Nephron (organoid): ENCODE measurements around the gene MBNL1.

Experiments used
- H3K27ac Mint-ChIP-seq, 3 experiments: 2 replicates each; pipeline ENCODE4 v1.8.0; 2020; ENCODE audit warnings: mixed read lengths in 3 of 3, mild to moderate bottlenecking in 2 of 3, moderate library complexity in 1 of 3
- H3K27me3 Mint-ChIP-seq: 2 replicates; pipeline ENCODE4 v1.8.0; 2021; ENCODE audit warnings: low read depth, mild to moderate bottlenecking, moderate library complexity, mixed read lengths
- H3K36me3 Mint-ChIP-seq: 2 replicates; pipeline ENCODE4 v1.8.0; 2020; ENCODE audit warnings: low read depth, mixed read lengths
- H3K4me1 Mint-ChIP-seq: 2 replicates; pipeline ENCODE4 v1.8.0; 2020; ENCODE audit warnings: mixed read lengths
- H3K4me3 Mint-ChIP-seq, 3 experiments: 2 replicates each; pipeline ENCODE4 v1.8.0; 2020; ENCODE audit warnings: mild to moderate bottlenecking in 3 of 3, mixed read lengths in 3 of 3, moderate library complexity in 2 of 3
- H3K9me3 Mint-ChIP-seq: 2 replicates; pipeline ENCODE4 v1.8.0; 2020; ENCODE audit warnings: mixed read lengths
- CTCF ChIP-seq, 3 experiments: fragments of 200-600 bp; sonication (generic); IDR thresholded peaks; one replicate each; pipeline ENCODE4 v1.5.0; 2021; ENCODE audit warnings: antibody characterized with exemption in 3 of 3; ENCODE audit not compliant: unreplicated experiment in 3 of 3

Gene MBNL1

GRCh38 chr3:152226176-152226575 is 42.6 kb upstream of the MBNL1 start:
- Mint-ChIP-seq H3K4me1 (peaks cover 12% of the 10 kb centered on the region), H3K4me3 (no peak overlapping the region), H3K27me3 (no peaks in the 10 kb centered on the region), H3K36me3 (no peaks in the 10 kb centered on the region), H3K9me3 (no peaks in the 10 kb centered on the region), H3K27ac (no peak overlapping the region)
- TF ChIP-seq CTCF (IDR thresholded peaks at IDR 0.05; ENCODE audit: unreplicated experiment in 3 of 3) = no peak

- Mint-ChIP-seq H3K27me3 (no peaks in the 10 kb centered on the region), H3K36me3 (no peaks in the 10 kb centered on the region), H3K4me3 (no peak overlapping the region), H3K4me1 (peaks cover 8% of the 10 kb centered on the region), H3K9me3 (no peaks in the 10 kb centered on the region), H3K27ac (no peak overlapping the region)
- TF ChIP-seq CTCF (IDR thresholded peaks at IDR 0.05; ENCODE audit: unreplicated experiment in 3 of 3) = no peak
These were observed 41.7 kb upstream of the MBNL1 start for GRCh38 chr3:152227027-152227426.

GRCh38 chr3:152229692-152230091 is 39.0 kb upstream of the MBNL1 start:
- no peaks in the 10 kb centered on the region for H3K9me3 Mint-ChIP-seq
- no peak overlapping the region for H3K27ac Mint-ChIP-seq
- no peaks in the 10 kb centered on the region for H3K4me1 Mint-ChIP-seq
- H3K4me3 Mint-ChIP-seq = no peak overlapping the region
- no peaks in the 10 kb centered on the region for H3K27me3 Mint-ChIP-seq
- TF ChIP-seq CTCF (IDR thresholded peaks at IDR 0.05; ENCODE audit: unreplicated experiment in 3 of 3) = no peak
- no peaks in the 10 kb centered on the region for H3K36me3 Mint-ChIP-seq

- Mint-ChIP-seq H3K4me3 (no peak overlapping the region), H3K27me3 (no peaks in the 10 kb centered on the region), H3K36me3 (no peaks in the 10 kb centered on the region), H3K27ac (no peak overlapping the region), H3K4me1 (no peaks in the 10 kb centered on the region), H3K9me3 (no peaks in the 10 kb centered on the region)
- TF ChIP-seq CTCF (IDR thresholded peaks at IDR 0.05; ENCODE audit: unreplicated experiment in 3 of 3) = no peak
These were observed 38.4 kb upstream of the MBNL1 start for GRCh38 chr3:152230370-152230769.

- Mint-ChIP-seq H3K27ac (no peak overlapping the region), H3K4me3 (no peak overlapping the region), H3K4me1 (no peaks in the 10 kb centered on the region), H3K36me3 (no peaks in the 10 kb centered on the region), H3K9me3 (no peaks in the 10 kb centered on the region), H3K27me3 (no peaks in the 10 kb centered on the region)
- TF ChIP-seq CTCF (IDR thresholded peaks at IDR 0.05; ENCODE audit: unreplicated experiment in 3 of 3) = no peak
These were observed 36.7 kb upstream of the MBNL1 start for GRCh38 chr3:152232001-152232400.

GRCh38 chr3:152232679-152233078 is 36.0 kb upstream of the MBNL1 start:
- Mint-ChIP-seq H3K27me3 (no peaks in the 10 kb centered on the region), H3K36me3 (no peaks in the 10 kb centered on the region), H3K4me3 (no peak overlapping the region), H3K27ac (no peak overlapping the region), H3K4me1 (no peaks in the 10 kb centered on the region), H3K9me3 (no peaks in the 10 kb centered on the region)
- TF ChIP-seq CTCF (IDR thresholded peaks at IDR 0.05; ENCODE audit: unreplicated experiment in 3 of 3) = no peak
